NCI-H446 treated with DMSO at 0.1 percent for 48 hours (cell line): Measurements from ENCODE around the gene STAT4.

ENCODE experiments used
- DNase-seq: peaks from one replicate; lab custom pipeline; 2025; lab: John Stamatoyannopoulos, UW

The STAT4 gene

GRCh38 chr2:191145769-191146471 is 4.9 kb downstream of the STAT4 start:
- DNase-seq, result no peak

GRCh38 chr2:191144217-191144616 is 6.6 kb downstream of the STAT4 start:
- no peak for DNase-seq

GRCh38 chr2:191143791-191144190 is 7.0 kb downstream of the STAT4 start:
- DNase-seq, result no peak

GRCh38 chr2:191128911-191129304 is 21.9 kb downstream of the STAT4 start:
- DNase-seq, result no peak

GRCh38 chr2:191128172-191128910 is 22.5 kb downstream of the STAT4 start:
- no peak for DNase-seq

GRCh38 chr2:191127235-191127634 is 23.6 kb downstream of the STAT4 start:
- DNase-seq, result no peak

GRCh38 chr2:191126386-191127085 is 24.3 kb downstream of the STAT4 start:
- no peak for DNase-seq

- no peak for DNase-seq
Observed at GRCh38 chr2:191125646-191126045, 25.1 kb downstream of the STAT4 start.

GRCh38 chr2:191122638-191123294 is 28.0 kb downstream of the STAT4 start:
- no peak for DNase-seq

- DNase-seq, result no peak
Observed at GRCh38 chr2:191117341-191117740, 33.5 kb downstream of the STAT4 start.

- no peak for DNase-seq
Observed at GRCh38 chr2:191115804-191116203, 35.0 kb downstream of the STAT4 start.

GRCh38 chr2:191115391-191115790 is 35.4 kb downstream of the STAT4 start:
- no peak for DNase-seq

GRCh38 chr2:191114403-191114886 is 36.3 kb downstream of the STAT4 start:
- DNase-seq, result no peak

GRCh38 chr2:191113761-191114160 is 37.0 kb downstream of the STAT4 start:
- no peak for DNase-seq

- DNase-seq, result no peak
Observed at GRCh38 chr2:191112448-191112901, 38.3 kb downstream of the STAT4 start.

- DNase-seq, result no peak
Observed at GRCh38 chr2:191109888-191110287, 40.9 kb downstream of the STAT4 start.

GRCh38 chr2:191108331-191108730 is 42.5 kb downstream of the STAT4 start:
- DNase-seq, result no peak

GRCh38 chr2:191105082-191105481 is 45.7 kb downstream of the STAT4 start:
- no peak for DNase-seq

- no peak for DNase-seq
Observed at GRCh38 chr2:191103774-191104173, 47.0 kb downstream of the STAT4 start.

- no peak for DNase-seq
Observed at GRCh38 chr2:191100216-191100615, 50.6 kb downstream of the STAT4 start.

GRCh38 chr2:191087311-191087710 is 63.5 kb downstream of the STAT4 start:
- no peak for DNase-seq

- DNase-seq, result no peak
Observed at GRCh38 chr2:191086706-191087105, 64.1 kb downstream of the STAT4 start.
